CD4-positive, CD25-positive, alpha-beta regulatory T cell (primary cell): ENCODE results near the gene HOXA6. TPM values are rescaled to one million over a fixed set of nuclear protein-coding genes. Genes with fewer than 3 reads are reported as not detected.

Experiments
- ATAC-seq, 2 donors: fragments of 150-1000 bp; cut with Tn5 transposase; one replicate each; pipeline ENCODE4 v1.10.0; 2021; ENCODE audit warnings: low read depth in 2 of 2, moderate number of reproducible peaks in 2 of 2, moderate library complexity in 1 of 2
- DNase-seq, 3 donors: peaks; one replicate each; pipeline versions ENCODE4 v3.0.0 to v3.0.0-alpha.2; 2012 to 2022; ENCODE audit warnings: mixed read lengths in 1 of 3
- H3K27ac ChIP-seq: one replicate; pipeline ENCODE4 v1.7.0; 2013; ENCODE audit warnings: mild to moderate bottlenecking, low read length; ENCODE audit not compliant: insufficient read depth, poor library complexity, severe bottlenecking
- H3K27me3 ChIP-seq: one replicate; pipeline ENCODE4 v1.7.0; 2013; ENCODE audit warnings: low read length; ENCODE audit not compliant: control insufficient read depth, insufficient read depth
- H3K36me3 ChIP-seq: one replicate; pipeline ENCODE4 v1.7.0; 2013; ENCODE audit warnings: mild to moderate bottlenecking, low read length, moderate library complexity; ENCODE audit not compliant: control insufficient read depth, insufficient read depth
- H3K4me1 ChIP-seq: 2 replicates; pipeline ENCODE4 v1.7.0; 2013; ENCODE audit warnings: mild to moderate bottlenecking, low read length; ENCODE audit not compliant: insufficient read depth, control insufficient read depth, poor library complexity, severe bottlenecking
- H3K4me3 ChIP-seq: one replicate; pipeline ENCODE4 v1.7.0; 2013; ENCODE audit warnings: low read depth, mild to moderate bottlenecking, low read length, moderate library complexity
- H3K9me3 ChIP-seq, 2 experiments: 1 replicate in 1 of 2; 2 replicates in 1 of 2; pipeline ENCODE4 v1.7.0; 2013; ENCODE audit warnings: low read length in 2 of 2, mild to moderate bottlenecking in 1 of 2, moderate library complexity in 1 of 2; ENCODE audit not compliant: control insufficient read depth in 2 of 2
- H3K27ac Mint-ChIP-seq, 3 donors: one replicate each; pipeline ENCODE4 v1.8.0; 2020 to 2022; ENCODE audit warnings: mild to moderate bottlenecking in 3 of 3, mixed read lengths in 3 of 3, moderate library complexity in 2 of 3
- H3K27me3 Mint-ChIP-seq: one replicate; pipeline ENCODE4 v1.8.0; 2022; ENCODE audit warnings: mild to moderate bottlenecking, mixed read lengths
- H3K36me3 Mint-ChIP-seq: one replicate; pipeline ENCODE4 v1.8.0; 2020; ENCODE audit warnings: mixed read lengths
- H3K4me1 Mint-ChIP-seq, 4 donors: one replicate each; pipeline ENCODE4 v1.8.0; 2020 to 2022; ENCODE audit warnings: mixed read lengths in 4 of 4, mild to moderate bottlenecking in 1 of 4
- H3K4me3 Mint-ChIP-seq, 4 donors: one replicate each; pipeline ENCODE4 v1.8.0; 2020 to 2022; ENCODE audit warnings: mild to moderate bottlenecking in 4 of 4, mixed read lengths in 4 of 4, moderate library complexity in 3 of 4
- H3K9me3 Mint-ChIP-seq, 7 donors: one replicate each; pipeline ENCODE4 v1.8.0; 2020 to 2022; ENCODE audit warnings: mixed read lengths in 7 of 7, mild to moderate bottlenecking in 3 of 7, moderate library complexity in 2 of 7
- polyA plus RNA-seq, 4 donors: library from polyadenylated mRNA; unstranded; fragments of 300-500 nt; fragmentation: Illumina TruSeq; gene quantifications; one replicate each; pipeline ENCODE4 v1.2.3, GENCODE V29; 2021
- total RNA-seq: library from RNA; stranded (reverse); gene quantifications from one replicate; pipeline ENCODE4 v1.2.3, GENCODE V29; 2022

The HOXA6 gene
- total and polyA plus RNA-seq, 5 donors from 2014 or later, result not detected

GRCh38 chr7:27182285-27182841 lies 34.8 kb upstream of the HOXA6 start:
- H3K4me3 ChIP-seq, result no peak overlapping the region
- H3K36me3 Mint-ChIP-seq, result no peaks in the 10 kb centered on the region
- H3K27ac Mint-ChIP-seq, result no peak overlapping the region
- H3K27me3 Mint-ChIP-seq, result peaks cover 93% of the 10 kb centered on the region
- peaks cover 47% of the 10 kb centered on the region for H3K27me3 ChIP-seq
- no peaks in the 10 kb centered on the region for H3K36me3 ChIP-seq
- peaks cover 2 to 7% of the 10 kb centered on the region in 2 experiments for H3K9me3 ChIP-seq
- DNase-seq (no peak), ATAC-seq (no peak)
- peaks cover 9 to 47% (median 33%) of the 10 kb centered on the region in 4 donors for H3K4me1 Mint-ChIP-seq
- H3K27ac ChIP-seq, result no peak overlapping the region
- peaks cover 37% of the 10 kb centered on the region for H3K4me1 ChIP-seq
- H3K9me3 Mint-ChIP-seq, result peaks cover 0 to 12% (median 0%) of the 10 kb centered on the region in 7 donors
- H3K4me3 Mint-ChIP-seq, result no peak overlapping the region

- peaks cover 42% of the 10 kb centered on the region for H3K27me3 ChIP-seq
- peaks cover 0 to 12% (median 0%) of the 10 kb centered on the region in 7 donors for H3K9me3 Mint-ChIP-seq
- no peaks in the 10 kb centered on the region for H3K36me3 Mint-ChIP-seq
- H3K4me3 ChIP-seq, result no peak overlapping the region
- H3K27ac ChIP-seq, result no peak overlapping the region
- no peaks in the 10 kb centered on the region for H3K36me3 ChIP-seq
- H3K27me3 Mint-ChIP-seq, result peaks cover 92% of the 10 kb centered on the region
- peaks cover 8 to 42% (median 30%) of the 10 kb centered on the region in 4 donors for H3K4me1 Mint-ChIP-seq
- peaks cover 0 to 7% of the 10 kb centered on the region in 2 experiments for H3K9me3 ChIP-seq
- DNase-seq (no peak), ATAC-seq (no peak)
- peaks cover 37% of the 10 kb centered on the region for H3K4me1 ChIP-seq
- H3K27ac Mint-ChIP-seq, result no peak overlapping the region
- peak overlapping the region in 1 of 4 donors; percentile 71 for H3K4me3 Mint-ChIP-seq
Measured at GRCh38 chr7:27181795-27182275, 34.3 kb upstream of the HOXA6 start.

DNA sequence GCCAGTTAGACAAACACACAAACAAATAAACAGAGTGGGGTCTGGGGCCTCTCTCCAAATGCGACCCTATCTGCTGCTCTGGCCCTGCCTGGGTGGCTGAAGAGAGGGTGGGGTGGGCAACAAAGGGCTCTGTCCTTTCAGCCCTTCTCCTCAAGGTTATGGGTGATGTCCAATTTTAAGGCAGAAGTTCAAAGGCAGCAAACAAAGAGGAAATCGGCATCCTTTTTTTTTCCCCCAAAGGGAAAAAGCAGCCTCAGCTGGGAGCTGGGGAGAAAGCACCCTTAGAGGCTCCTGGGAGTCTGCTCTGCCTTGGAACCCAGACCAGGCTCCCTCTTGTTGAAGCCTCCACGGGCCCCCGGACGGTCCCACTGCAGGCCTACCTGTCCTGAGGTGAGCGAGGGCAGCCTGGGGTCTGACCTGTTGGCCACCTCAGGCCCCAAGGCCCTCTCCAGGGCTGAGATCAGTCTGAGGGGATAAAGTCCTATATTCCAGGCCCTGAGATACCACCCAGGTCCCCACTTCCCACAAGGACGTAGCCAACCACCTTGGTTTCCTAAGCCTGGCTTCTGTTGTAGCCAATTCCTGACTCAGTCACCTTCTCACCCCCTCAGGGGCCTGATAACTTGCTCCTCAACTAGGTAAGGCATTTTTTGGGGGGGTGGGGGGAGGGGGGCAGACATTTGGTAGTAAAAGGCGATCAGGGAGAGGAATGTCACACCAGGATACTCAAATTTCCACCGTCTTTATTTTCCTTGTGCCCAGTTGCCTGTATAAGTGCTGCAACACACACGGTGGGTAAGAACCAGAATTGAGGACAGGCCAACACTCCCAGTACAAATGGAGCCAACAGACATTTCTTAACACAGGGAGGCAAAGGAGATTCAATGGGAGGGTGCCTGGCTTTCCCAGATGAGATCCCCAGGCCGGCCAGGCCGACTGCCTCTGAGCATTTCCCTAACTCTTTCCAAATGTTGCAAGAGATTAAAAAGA lies 33.2 kb upstream of the HOXA6 start:
- H3K4me3 ChIP-seq, result no peak overlapping the region
- H3K27ac ChIP-seq, result no peak overlapping the region
- H3K9me3 ChIP-seq, result peaks cover 0 to 4% of the 10 kb centered on the region in 2 experiments
- H3K27me3 ChIP-seq, result peaks cover 33% of the 10 kb centered on the region
- peaks cover 5 to 32% (median 22%) of the 10 kb centered on the region in 4 donors for H3K4me1 Mint-ChIP-seq
- no peak for ATAC-seq
- H3K36me3 ChIP-seq, result no peaks in the 10 kb centered on the region
- DNase-seq, result no peak
- H3K9me3 Mint-ChIP-seq, result peaks cover 0 to 6% (median 0%) of the 10 kb centered on the region in 7 donors
- peak overlapping the region in 2 of 4 donors; percentile 56 to 71 for H3K4me3 Mint-ChIP-seq
- H3K27ac Mint-ChIP-seq, result no peak overlapping the region
- H3K4me1 ChIP-seq, result peaks cover 31% of the 10 kb centered on the region
- peaks cover 86% of the 10 kb centered on the region for H3K27me3 Mint-ChIP-seq
- H3K36me3 Mint-ChIP-seq, result no peaks in the 10 kb centered on the region

DNA sequence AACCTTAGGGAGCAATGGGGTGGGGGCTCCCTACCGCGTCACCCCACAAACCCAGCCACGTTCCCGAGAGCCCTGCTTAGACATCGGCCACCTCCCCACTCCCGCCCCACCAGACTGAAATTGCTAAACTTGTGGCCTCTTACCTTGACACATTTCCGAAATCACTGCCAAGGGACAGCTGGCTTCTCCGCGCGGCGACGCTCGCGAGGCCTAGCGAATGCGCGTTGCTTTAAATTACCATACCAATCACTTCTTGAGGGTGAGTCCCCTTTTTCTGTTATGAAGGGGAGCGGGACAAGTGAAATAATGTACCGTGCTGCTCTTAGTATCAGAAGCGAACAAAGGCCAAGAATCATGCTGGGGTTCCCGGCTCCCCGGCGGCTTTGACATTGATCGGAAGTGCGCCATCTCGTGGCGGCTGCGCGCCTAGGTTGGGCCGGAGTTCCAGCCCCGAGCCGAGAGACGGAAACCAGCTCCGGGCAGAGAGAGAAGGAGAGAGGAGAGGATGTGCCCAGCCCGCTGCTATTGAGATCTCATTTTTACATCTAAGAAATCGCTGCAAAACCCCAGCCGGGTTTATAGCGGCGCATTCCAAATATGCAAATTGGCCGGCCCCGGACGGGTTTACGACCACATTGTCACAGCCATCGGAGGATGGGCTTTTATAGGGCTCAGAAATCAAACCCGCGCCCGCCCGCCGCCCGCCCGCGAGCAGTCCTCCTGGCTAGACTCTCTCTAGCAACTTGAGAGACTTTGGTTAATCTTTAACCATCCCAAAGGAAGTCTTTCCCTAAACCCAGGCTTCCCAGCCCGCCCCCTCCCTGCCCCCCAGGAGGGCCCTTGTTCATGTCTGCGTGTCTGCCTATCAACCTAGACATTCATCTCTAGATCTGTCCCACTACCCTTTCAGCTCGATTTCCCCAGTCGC lies 32.2 kb upstream of the HOXA6 start:
- Histone ChIP-seq H3K27ac (no peak overlapping the region), H3K27me3 (peaks cover 32% of the 10 kb centered on the region), H3K4me3 (no peak overlapping the region), H3K36me3 (no peaks in the 10 kb centered on the region), H3K4me1 (peaks cover 21% of the 10 kb centered on the region), H3K9me3 (no peaks in the 10 kb centered on the region)
- Mint-ChIP-seq H3K36me3 (no peaks in the 10 kb centered on the region), H3K4me1 (peaks cover 0 to 25% (median 13%) of the 10 kb centered on the region in 4 donors), H3K27me3 (peaks cover 86% of the 10 kb centered on the region), H3K27ac (peak overlapping the region in 1 of 3 donors; percentile 63), H3K4me3 (peak overlapping the region; percentile 43 to 78 (median 62)), H3K9me3 (peaks cover 0 to 3% (median 0%) of the 10 kb centered on the region in 7 donors)
- ATAC-seq, result peak; percentile 38 to 72
- DNase-seq, result peak in 2 of 3 donors; percentile 33 to 68

DNA sequence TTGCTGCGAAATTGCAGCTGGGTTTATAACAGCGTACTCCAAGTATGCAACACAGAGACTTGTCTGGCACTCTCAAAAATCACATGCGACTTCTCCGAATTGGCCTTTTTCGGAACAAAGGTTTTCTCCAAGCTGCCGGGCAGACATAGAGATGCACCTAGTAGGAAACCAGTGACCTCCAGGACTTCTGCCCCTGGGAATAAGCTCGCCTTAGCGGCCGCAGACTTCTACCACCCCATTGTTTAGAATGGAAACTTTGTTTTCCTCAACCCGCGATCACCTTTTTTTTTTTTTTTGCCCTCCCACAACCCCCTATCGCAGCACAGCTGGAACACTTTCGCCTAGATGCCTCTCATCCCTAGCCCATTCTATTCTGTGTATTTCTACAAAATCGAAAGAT lies 31.5 kb upstream of the HOXA6 start:
- Histone ChIP-seq H3K36me3 (no peaks in the 10 kb centered on the region), H3K9me3 (no peaks in the 10 kb centered on the region), H3K4me3 (no peak overlapping the region), H3K27me3 (peaks cover 33% of the 10 kb centered on the region), H3K4me1 (peaks cover 20% of the 10 kb centered on the region), H3K27ac (no peak overlapping the region)
- Mint-ChIP-seq H3K27me3 (peaks cover 86% of the 10 kb centered on the region), H3K36me3 (no peaks in the 10 kb centered on the region), H3K4me3 (peak overlapping the region in 1 of 4 donors; percentile 71), H3K27ac (peak overlapping the region in 1 of 3 donors; percentile 63), H3K4me1 (peaks cover 0 to 25% (median 9%) of the 10 kb centered on the region in 4 donors), H3K9me3 (peaks cover 0 to 3% (median 0%) of the 10 kb centered on the region in 7 donors)
- DNase-seq (no peak), ATAC-seq (no peak)

GRCh38 chr7:27178366-27178765 lies 30.8 kb upstream of the HOXA6 start:
- peaks cover 0 to 3% (median 0%) of the 10 kb centered on the region in 7 donors for H3K9me3 Mint-ChIP-seq

DNA sequence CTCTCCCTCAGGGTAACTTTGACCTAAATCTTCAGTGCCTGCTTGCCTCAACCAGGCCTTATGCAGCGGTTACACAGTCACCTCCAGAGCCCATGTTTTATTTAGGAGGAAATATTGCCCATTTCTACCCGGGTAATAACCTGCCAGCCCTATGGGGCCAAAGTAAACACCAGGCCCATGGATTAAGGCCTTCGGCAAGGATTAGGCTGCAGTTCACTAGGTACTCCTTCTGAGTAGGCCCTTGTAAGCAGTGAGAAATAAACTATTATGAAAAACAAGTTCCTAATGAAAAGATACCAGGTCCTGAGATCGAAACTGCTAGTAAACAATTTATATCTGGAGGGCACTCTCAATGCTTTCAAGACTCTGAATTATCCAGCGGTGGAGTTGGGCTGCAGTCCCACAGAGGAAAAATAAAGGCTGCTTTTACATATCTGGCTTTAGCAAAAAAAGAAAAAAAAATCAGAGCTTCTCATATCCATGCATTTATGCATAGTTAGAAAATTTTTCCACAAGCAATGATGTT lies 30.3 kb upstream of the HOXA6 start:
- Histone ChIP-seq H3K36me3 (no peaks in the 10 kb centered on the region), H3K9me3 (no peaks in the 10 kb centered on the region), H3K4me1 (peaks cover 25% of the 10 kb centered on the region), H3K27me3 (peaks cover 29% of the 10 kb centered on the region), H3K4me3 (no peak overlapping the region), H3K27ac (no peak overlapping the region)
- Mint-ChIP-seq H3K36me3 (no peaks in the 10 kb centered on the region), H3K27me3 (peaks cover 77% of the 10 kb centered on the region), H3K9me3 (peaks cover 0 to 3% (median 0%) of the 10 kb centered on the region in 7 donors), H3K4me3 (no peak overlapping the region), H3K4me1 (peaks cover 0 to 21% (median 7%) of the 10 kb centered on the region in 4 donors), H3K27ac (no peak overlapping the region)
- ATAC-seq, result no peak
- no peak for DNase-seq

More at GRCh38 chr7:27178366-27178765, 30.8 kb upstream of the HOXA6 start:
- H3K9me3 ChIP-seq, result no peaks in the 10 kb centered on the region
- no peak for DNase-seq
- peaks cover 30% of the 10 kb centered on the region for H3K27me3 ChIP-seq
- no peaks in the 10 kb centered on the region for H3K36me3 ChIP-seq
- peaks cover 0 to 20% (median 7%) of the 10 kb centered on the region in 4 donors for H3K4me1 Mint-ChIP-seq
- H3K27ac ChIP-seq, result no peak overlapping the region
- H3K36me3 Mint-ChIP-seq, result no peaks in the 10 kb centered on the region
- no peak for ATAC-seq
- peaks cover 20% of the 10 kb centered on the region for H3K4me1 ChIP-seq
- H3K27ac Mint-ChIP-seq, result no peak overlapping the region
- H3K27me3 Mint-ChIP-seq, result peaks cover 80% of the 10 kb centered on the region
- H3K4me3 Mint-ChIP-seq, result no peak overlapping the region
- H3K4me3 ChIP-seq, result no peak overlapping the region
